GM19468 (cell line): ENCODE data around the gene ADORA1.

Source experiments
- ATAC-seq: cut with Tn5 transposase; IDR thresholded peaks from one replicate; pipeline ENCODE4 v1.9.1; 2021; ENCODE audit warnings: mild to moderate bottlenecking, moderate library complexity, moderate number of reproducible peaks; ENCODE audit not compliant: unreplicated experiment; ENCODE audit errors: extremely low read depth

Gene ADORA1

GRCh38 chr1:203180611-203181330 lies 53.2 kb downstream of the ADORA1 start:
- ATAC-seq = no peak

DNA sequence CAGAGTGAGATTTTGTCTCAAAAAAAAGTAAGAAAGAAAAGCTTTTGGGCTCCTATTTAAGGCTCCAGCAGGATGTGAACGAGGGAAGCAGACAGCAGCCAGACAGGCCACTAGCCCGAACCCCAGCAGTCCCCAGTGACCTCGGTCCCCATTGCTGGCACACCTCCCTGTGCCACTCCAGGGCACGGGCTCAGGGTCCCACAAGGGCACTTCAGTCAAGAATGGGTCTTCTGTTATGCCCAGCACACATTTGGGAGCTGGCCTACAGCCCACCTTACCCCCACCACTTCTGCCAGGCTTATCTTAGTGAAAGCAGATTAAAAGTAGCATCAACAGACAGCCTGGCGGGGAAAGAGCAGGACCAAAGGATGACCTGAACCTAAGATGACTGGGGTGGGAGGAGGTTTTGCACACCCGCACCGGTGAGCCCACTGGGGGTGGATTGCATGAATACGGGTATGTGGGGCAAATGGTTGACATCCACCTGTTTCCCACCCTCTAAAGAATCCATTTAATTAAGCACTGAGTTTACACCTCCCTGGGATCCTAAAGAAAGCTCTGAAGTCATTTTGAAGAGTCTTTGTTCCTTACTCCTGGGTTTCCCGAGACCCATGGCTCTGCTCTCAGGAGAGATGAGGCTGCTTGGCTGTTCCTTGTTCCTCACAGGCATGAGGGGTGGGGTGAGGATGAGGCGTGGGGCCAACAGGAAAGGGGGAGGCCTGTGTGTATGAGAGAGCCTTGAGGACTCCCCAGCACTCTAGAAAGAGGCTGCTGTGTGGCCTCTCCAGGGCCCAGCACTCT lies 54.3 kb downstream of the ADORA1 start:
- no peak for ATAC-seq

DNA sequence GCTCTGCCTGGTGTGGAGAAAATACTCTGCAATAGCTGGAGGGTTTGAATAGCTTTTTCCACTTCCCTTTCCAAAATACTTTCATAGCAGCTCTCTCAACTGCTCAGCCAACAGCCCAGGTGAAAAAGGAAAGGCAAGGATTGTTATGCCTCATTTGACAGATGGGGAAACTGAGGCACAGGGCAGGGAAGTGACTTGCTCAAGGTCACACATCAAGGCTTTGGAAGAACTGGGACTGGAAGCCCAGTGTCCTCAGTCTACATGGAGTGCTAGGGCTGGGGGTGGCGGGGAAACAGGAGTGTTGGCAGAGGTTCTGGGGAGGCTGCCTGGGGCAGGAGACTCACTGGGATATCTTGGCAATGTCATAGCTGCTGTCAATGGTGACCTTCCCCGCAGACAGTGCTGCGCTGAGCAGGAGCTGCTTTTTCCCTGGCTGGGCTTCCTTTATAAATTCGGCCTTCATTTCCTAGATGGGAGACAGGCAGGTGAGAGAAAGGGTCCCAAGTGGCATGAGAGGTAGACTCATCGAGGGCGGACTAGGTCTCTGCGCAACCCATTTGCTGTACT lies 54.9 kb downstream of the ADORA1 start:
- ATAC-seq = no peak

- no peak for ATAC-seq
Observed at GRCh38 chr1:203183828-203184227, 56.3 kb downstream of the ADORA1 start.

- ATAC-seq = no peak
Observed at GRCh38 chr1:203184467-203184866, 56.9 kb downstream of the ADORA1 start.

- no peak for ATAC-seq
Observed at GRCh38 chr1:203185061-203185461, 57.5 kb downstream of the ADORA1 start.

DNA sequence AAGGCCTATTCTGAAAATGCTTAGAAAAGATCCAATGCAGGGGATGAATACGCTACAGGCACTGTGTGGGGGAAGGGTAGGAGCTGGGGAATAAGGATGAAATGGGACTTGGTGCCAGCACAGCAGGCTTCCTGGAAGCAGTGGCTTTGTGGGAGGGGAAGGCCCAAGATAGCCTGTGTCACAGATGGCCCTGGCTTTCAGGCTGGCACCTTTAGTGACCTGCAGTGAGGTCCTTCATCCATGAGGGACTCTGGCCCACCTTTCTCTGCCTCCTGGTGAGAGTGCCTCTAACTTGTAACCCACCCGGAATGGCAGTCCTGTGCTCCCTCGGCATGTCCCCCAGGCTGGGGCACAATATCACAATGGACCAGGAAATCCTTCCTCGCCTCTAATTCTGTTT lies 58.1 kb downstream of the ADORA1 start:
- no peak for ATAC-seq

- ATAC-seq = no peak
Observed at GRCh38 chr1:203186091-203186445, 58.5 kb downstream of the ADORA1 start.

DNA sequence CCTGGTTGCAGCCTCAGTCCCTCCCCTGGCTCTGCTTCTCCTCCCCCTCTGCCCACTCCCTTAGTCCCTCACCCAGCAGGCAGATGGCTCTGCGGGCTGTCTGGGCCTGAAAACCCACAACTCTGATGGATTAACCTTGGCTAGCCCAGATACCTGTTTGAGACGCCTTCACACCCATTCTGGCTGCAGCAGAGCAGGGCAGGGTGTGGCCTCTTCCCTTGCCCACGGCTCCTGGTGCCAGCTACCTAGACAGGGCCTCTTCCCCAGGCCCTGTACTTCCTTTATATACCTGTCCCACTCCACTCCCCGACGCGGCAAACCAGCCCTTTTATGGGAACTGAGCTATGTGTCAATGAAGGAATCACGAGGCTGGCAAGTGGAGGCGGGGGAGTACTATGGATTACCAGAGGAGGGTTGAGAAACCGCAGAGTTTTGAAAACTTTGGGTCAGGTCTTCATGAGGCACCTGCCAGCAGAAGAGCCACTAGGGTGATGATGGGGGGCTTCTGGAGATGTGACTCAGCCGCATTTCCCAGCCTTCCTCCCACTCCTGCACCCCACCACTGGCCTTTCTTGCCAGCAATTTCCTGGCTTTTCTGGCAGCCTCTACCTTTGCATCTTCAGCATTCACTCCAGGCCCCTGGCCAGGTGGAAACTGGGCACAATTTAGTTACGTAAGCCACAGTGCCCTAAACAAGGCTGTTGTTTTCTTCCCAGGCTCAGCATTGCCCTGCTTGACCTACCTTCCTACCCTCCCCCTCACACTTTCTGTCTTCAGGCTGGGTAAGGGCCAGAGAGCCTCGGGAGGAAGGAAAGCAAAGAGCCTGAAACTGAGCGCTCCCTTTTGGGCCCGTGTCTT lies 59.1 kb downstream of the ADORA1 start, which contains the start of gene CHI3L1:
Gene CHI3L1 (minus strand): TSS at position 259 of the 858 bp plus-strand sequence. CDS start 81 bp downstream, at position 178.
- ATAC-seq = no peak

DNA sequence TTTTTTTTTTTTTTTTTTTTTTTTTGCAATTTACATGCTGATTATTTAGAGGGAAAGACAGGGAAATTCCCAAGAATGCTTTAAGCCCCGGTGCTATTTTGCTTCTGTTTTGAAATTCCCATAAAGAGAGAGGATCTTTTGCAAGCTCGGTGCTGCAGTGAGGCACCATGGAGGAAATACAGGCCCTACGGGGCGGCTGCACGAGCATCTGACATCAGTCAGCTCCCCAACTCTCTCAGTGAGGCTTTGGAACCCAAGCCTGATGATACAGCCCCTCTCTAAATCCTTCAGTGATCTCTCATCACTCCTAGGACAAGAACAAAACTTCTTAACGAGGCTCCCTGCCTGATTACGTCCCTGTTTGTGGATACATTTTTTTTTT lies 59.8 kb downstream of the ADORA1 start:
- no peak for ATAC-seq

- no peak for ATAC-seq
Observed at GRCh38 chr1:203187689-203188264, 60.3 kb downstream of the ADORA1 start.

GRCh38 chr1:203188686-203189232 lies 61.2 kb downstream of the ADORA1 start:
- no peak for ATAC-seq

- no peak for ATAC-seq
Observed at GRCh38 chr1:203189951-203190352, 62.4 kb downstream of the ADORA1 start.

DNA sequence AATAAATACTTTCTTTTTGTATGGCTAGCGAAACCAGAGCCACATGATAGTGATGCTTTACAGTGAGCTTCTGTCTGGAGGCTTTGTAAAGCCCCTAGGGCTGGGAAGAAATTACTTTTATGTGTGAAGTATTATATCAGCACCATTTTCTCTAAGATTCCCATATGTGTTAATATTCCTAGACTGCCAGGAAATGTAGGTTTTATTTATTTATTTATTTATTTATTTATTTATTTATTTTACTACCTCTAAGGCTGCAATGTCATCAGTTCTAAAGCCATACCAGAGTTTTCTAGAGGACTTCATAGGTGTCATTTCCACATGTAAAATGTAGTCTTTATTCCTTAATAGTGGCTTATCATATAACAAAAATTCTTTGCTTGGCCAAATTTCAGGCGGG lies 63.4 kb downstream of the ADORA1 start:
- ATAC-seq = no peak

DNA sequence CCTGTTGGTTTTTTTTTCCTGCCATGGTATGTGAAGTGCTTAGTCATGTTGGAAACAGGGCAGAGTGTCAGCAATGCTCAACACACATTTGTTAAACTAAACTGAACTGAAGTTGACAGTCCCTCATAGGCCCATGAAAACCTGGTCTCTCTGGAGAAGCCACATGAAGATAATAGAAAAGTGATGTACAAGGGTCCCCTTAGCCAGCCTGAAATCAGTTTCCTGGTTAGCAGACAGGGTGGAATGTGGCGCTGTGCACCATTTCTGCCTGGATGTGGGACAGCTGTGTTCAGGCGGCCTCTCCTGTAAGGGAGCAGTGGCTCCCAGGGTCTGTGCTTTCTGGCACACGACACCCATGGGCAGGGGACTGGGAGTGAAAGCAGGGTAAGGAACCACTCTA lies 68.8 kb downstream of the ADORA1 start:
- ATAC-seq = no peak

- ATAC-seq = no peak
Observed at GRCh38 chr1:203197625-203198024, 70.1 kb downstream of the ADORA1 start.

GRCh38 chr1:203199002-203199401 lies 71.5 kb downstream of the ADORA1 start:
- ATAC-seq = no peak

DNA sequence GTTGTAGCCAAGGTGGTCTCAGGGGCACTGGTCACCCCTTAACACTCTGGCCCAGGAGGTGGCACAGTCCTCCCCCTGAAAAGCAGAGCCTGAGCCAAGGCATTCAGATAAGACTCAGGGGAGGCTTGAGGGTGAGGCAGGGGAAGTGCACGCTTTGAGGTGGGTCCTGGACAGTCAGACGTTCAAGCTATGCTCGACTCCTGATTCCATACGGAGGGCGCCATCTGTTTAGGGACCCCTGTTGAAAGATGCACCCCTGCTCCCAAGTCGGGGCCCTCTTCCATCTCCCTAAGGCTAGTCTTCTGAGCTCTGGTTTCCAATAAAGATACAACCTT lies 71.9 kb downstream of the ADORA1 start:
- ATAC-seq = no peak

GRCh38 chr1:203199816-203200571 lies 72.5 kb downstream of the ADORA1 start:
- no peak for ATAC-seq
